BLaER1 treated with 17β-estradiol and CSF1 and Interleukin-3, amounts not matched to agents 10 nM and 100 nM (cell line): ENCODE measurements around the gene SHISAL1.

Experiments used
- H3K27ac ChIP-seq, 11 experiments: shearing (Covaris generic); formaldehyde crosslinking; 2 replicates each; pipeline ENCODE4 v1.8.1; 2022
- H3K27me3 ChIP-seq, 11 experiments: shearing (Covaris generic); formaldehyde crosslinking; 2 replicates each; pipeline ENCODE4 v1.8.1; 2022
- H3K36me3 ChIP-seq, 11 experiments: shearing (Covaris generic); formaldehyde crosslinking; 2 replicates each; pipeline ENCODE4 v1.8.1; 2022
- H3K4me1 ChIP-seq, 10 experiments: shearing (Covaris generic); formaldehyde crosslinking; 2 replicates each; pipeline ENCODE4 v1.8.1; 2022
- H3K4me2 ChIP-seq, 11 experiments: shearing (Covaris generic); formaldehyde crosslinking; 2 replicates each; pipeline ENCODE4 v1.8.1; 2022
- H3K4me3 ChIP-seq, 10 experiments: shearing (Covaris generic); formaldehyde crosslinking; 2 replicates each; pipeline ENCODE4 v1.8.1; 2022
- H3K9ac ChIP-seq, 11 experiments: shearing (Covaris generic); formaldehyde crosslinking; 2 replicates each; pipeline ENCODE4 v1.8.1; 2022
- H3K9me3 ChIP-seq, 11 experiments: shearing (Covaris generic); formaldehyde crosslinking; replicated peaks in 1 of 11; 2 replicates each; pipeline ENCODE4 v1.8.1; 2022
- H4K20me1 ChIP-seq, 11 experiments: shearing (Covaris generic); formaldehyde crosslinking; 2 replicates each; pipeline ENCODE4 v1.8.1; 2022
- Cebpa-rat ChIP-seq, 11 experiments: shearing (Covaris generic); IDR thresholded peaks; 2 replicates each; pipeline ENCODE4 v1.8.1; 2022

The SHISAL1 gene

GRCh38 chr22:44312766-44313165 lies at the start of gene SHISAL1:
TSS of gene SHISAL1 (minus strand) at chr22:44312951. CDS start at chr22:44300945, 12,006 bp downstream.
- H3K4me3 ChIP-seq: no peak within 1 kb of the TSS
- H3K27ac ChIP-seq: no peak within 1 kb of the TSS
- H3K9ac ChIP-seq: no peak within 1 kb of the TSS
- peaks cover 0 to 34% (median 18%) of the 10 kb centered on the region in 10 experiments; a peak in 16 of 20 replicates for H3K4me1 ChIP-seq
- no peaks in the 10 kb centered on the region for H3K27me3 ChIP-seq
- H3K9me3 ChIP-seq: no peaks in the 10 kb centered on the region
- H3K36me3 ChIP-seq: no peaks in the 10 kb centered on the region
- TF ChIP-seq Cebpa-rat (IDR thresholded peaks at IDR 0.05): no peak
- no peak within 1 kb of the TSS for H3K4me2 ChIP-seq
- peaks cover 0 to 6% (median 0%) of the 10 kb centered on the region in 11 experiments; a peak in 4 of 22 replicates for H4K20me1 ChIP-seq

- Histone ChIP-seq H3K36me3 (no peaks in the 10 kb centered on the region), H3K4me1 (peaks cover 3 to 42% (median 29%) of the 10 kb centered on the region in 10 experiments; a peak in 18 of 20 replicates), H3K4me2 (no peak overlapping the region), H3K9ac (no peak overlapping the region), H3K9me3 (no peaks in the 10 kb centered on the region), H3K4me3 (no peak overlapping the region), H3K27me3 (no peaks in the 10 kb centered on the region), H3K27ac (no peak overlapping the region), H4K20me1 (no peaks in the 10 kb centered on the region; a peak in 2 of 22 replicates)
- no peak for TF ChIP-seq Cebpa-rat (IDR thresholded peaks at IDR 0.05)
Observed at GRCh38 chr22:44361391-44362126, 48.8 kb upstream of the SHISAL1 start.

DNA sequence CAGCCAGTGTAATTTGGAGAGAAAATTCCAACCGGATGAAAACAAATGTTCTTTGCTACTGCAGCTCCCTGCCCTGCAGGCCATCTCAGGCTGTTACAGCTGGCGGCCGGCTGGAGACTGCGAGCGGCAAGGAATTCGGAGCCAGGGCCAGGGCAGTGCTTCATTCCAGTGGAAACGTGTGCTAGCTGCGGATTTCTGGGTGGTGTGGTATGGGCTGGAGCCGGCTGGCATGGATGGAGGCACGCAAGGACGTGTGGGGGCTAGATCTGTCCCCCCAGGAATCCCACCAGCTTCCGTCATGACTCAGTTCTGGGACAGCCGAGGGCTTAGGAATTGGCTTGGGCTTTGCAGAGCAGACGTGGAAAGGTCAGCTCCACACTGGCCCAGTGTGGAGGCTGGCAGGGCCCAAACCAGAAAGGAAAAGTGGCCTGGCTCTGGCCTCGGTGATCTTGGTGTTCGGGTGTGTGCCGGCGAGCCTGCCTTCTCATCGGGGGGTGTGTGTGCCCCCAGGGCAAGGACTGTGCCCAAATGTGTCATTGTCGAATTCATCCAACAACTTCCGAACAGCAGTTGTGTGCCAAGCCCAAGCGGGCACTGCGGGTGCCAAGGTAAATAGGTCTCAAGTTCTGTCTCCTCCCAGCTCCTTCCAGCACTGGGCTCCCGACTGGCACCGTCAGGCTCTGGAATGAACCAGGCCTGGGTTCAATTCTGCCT lies 48.1 kb upstream of the SHISAL1 start:
- no peak overlapping the region for H3K4me2 ChIP-seq
- H3K4me3 ChIP-seq: no peak overlapping the region
- no peaks in the 10 kb centered on the region for H3K9me3 ChIP-seq
- H3K36me3 ChIP-seq: no peaks in the 10 kb centered on the region
- H3K27ac ChIP-seq: no peak overlapping the region
- peaks cover 0 to 34% (median 23%) of the 10 kb centered on the region in 10 experiments; a peak in 17 of 20 replicates for H3K4me1 ChIP-seq
- no peaks in the 10 kb centered on the region; a peak in 1 of 22 replicates for H4K20me1 ChIP-seq
- no peaks in the 10 kb centered on the region for H3K27me3 ChIP-seq
- no peak for TF ChIP-seq Cebpa-rat (IDR thresholded peaks at IDR 0.05)
- no peak overlapping the region for H3K9ac ChIP-seq

DNA sequence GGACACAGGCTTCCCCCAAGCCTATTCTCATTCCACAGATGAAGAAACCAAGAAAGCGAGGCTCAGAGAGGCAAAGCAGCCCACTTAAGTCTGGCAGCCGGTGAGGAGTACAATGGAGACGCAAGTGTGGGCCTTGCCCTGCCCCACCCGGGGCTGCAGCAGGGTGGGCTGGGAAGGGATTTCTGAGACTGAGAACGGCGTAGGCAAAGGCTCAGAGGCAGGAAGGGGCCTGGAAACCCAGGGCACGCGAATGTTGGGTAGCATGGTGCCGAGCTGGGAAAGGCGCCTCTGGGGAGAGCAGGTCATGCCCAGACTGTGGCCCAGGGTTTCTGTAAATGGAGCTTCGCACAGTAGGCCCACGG lies 47.5 kb upstream of the SHISAL1 start:
- TF ChIP-seq Cebpa-rat (IDR thresholded peaks at IDR 0.05): no peak
- H3K27ac ChIP-seq: no peak overlapping the region
- no peak overlapping the region for H3K9ac ChIP-seq
- no peak overlapping the region for H3K4me3 ChIP-seq
- peaks cover 0 to 39% (median 27%) of the 10 kb centered on the region in 10 experiments; a peak in 17 of 20 replicates for H3K4me1 ChIP-seq
- H3K9me3 ChIP-seq: no peaks in the 10 kb centered on the region
- no peaks in the 10 kb centered on the region for H3K36me3 ChIP-seq
- H3K27me3 ChIP-seq: no peaks in the 10 kb centered on the region
- H4K20me1 ChIP-seq: no peaks in the 10 kb centered on the region; a peak in 1 of 22 replicates
- no peak overlapping the region for H3K4me2 ChIP-seq

- TF ChIP-seq Cebpa-rat (IDR thresholded peaks at IDR 0.05): no peak
- Histone ChIP-seq H3K4me2 (0 out of 22 replicates have a peak overlapping the region, but pooled peaks of 1 of the 11 experiments have one; percentile 17), H3K27ac (no peak overlapping the region), H3K27me3 (no peaks in the 10 kb centered on the region), H3K9me3 (no peaks in the 10 kb centered on the region), H3K9ac (no peak overlapping the region), H3K4me3 (no peak overlapping the region), H3K4me1 (peaks cover 0 to 41% (median 29%) of the 10 kb centered on the region in 10 experiments; a peak in 17 of 20 replicates), H3K36me3 (no peaks in the 10 kb centered on the region), H4K20me1 (no peaks in the 10 kb centered on the region; a peak in 1 of 22 replicates)
Observed at GRCh38 chr22:44359496-44360110, 46.9 kb upstream of the SHISAL1 start.

DNA sequence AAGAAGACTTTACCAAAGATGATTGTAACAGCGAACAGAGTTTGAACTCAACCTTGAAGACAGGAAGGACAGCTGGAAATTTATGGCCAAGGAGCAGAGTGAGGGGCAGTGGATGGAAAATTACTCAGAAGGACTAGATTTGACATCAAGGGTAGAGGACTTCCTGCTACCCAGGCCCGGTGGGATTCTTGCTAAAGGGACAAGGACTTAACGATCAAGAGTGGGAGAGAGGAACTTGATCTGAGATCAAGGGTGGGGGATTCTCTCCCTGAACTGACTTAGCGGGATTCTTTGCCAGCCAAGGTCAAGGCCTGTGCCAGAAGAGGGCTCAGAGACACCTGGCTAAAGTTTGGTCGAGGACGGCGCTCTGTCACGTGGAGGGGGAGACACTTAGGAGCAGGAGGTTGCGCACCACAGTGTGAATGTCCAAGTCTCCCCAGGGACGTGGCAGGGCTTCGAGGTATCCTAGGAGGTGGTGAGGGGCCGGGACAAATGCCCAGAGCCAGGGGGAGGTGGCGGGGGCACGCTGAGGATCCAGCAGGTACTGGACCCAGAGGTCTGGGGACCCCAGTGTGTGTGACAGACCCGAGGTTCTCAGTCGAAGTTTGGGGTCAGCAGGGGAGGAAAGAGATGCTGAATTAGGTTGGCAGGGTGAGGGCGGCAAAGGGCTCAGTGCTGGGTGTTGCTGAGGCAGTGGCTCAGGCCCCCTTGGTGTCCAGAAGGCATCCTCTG lies 46.1 kb upstream of the SHISAL1 start:
- Histone ChIP-seq H3K9ac (no peak overlapping the region), H3K36me3 (no peaks in the 10 kb centered on the region), H4K20me1 (no peaks in the 10 kb centered on the region; a peak in 1 of 22 replicates), H3K4me2 (peak overlapping the region in 5 of 11 experiments; percentile 9 to 34 (median 27); a peak in 7 of 22 replicates), H3K4me3 (no peak overlapping the region), H3K27me3 (no peaks in the 10 kb centered on the region), H3K4me1 (peaks cover 0 to 34% (median 24%) of the 10 kb centered on the region in 10 experiments; a peak in 17 of 20 replicates), H3K27ac (no peak overlapping the region), H3K9me3 (no peaks in the 10 kb centered on the region)
- TF ChIP-seq Cebpa-rat (IDR thresholded peaks at IDR 0.05): no peak

DNA sequence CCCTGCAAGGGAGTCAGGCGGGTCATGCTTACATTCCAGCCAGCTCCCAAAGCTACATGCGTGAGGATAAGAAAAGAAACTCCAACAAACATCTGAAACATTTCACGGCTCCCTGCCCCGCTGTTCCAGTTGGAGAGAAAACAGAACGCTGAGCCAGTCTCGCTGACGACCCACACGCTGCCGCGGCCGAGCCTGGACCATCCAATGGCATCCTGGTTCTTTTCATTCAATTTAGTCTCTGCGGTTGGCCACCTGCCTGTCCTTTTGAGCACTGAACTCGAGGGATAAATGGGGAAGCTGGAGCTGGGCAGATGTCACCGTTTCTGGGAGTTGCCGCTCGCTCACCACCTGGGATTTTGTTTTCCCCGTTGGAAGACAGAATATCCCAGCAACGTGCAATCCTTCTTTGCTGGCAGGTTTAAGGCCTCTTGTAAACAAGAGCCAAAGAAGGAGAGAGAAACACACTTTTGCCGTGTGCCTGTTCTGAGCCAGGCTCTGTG lies 45.3 kb upstream of the SHISAL1 start:
- Histone ChIP-seq H3K27ac (no peak overlapping the region), H4K20me1 (no peaks in the 10 kb centered on the region; a peak in 1 of 22 replicates), H3K4me3 (no peak overlapping the region), H3K4me2 (peak overlapping the region in 2 of 11 experiments; percentile 27 to 34; a peak in 3 of 22 replicates), H3K27me3 (no peaks in the 10 kb centered on the region), H3K9ac (no peak overlapping the region), H3K4me1 (peaks cover 2 to 29% (median 16%) of the 10 kb centered on the region in 10 experiments; a peak in 18 of 20 replicates), H3K36me3 (no peaks in the 10 kb centered on the region), H3K9me3 (no peaks in the 10 kb centered on the region)
- TF ChIP-seq Cebpa-rat (IDR thresholded peaks at IDR 0.05): no peak

DNA sequence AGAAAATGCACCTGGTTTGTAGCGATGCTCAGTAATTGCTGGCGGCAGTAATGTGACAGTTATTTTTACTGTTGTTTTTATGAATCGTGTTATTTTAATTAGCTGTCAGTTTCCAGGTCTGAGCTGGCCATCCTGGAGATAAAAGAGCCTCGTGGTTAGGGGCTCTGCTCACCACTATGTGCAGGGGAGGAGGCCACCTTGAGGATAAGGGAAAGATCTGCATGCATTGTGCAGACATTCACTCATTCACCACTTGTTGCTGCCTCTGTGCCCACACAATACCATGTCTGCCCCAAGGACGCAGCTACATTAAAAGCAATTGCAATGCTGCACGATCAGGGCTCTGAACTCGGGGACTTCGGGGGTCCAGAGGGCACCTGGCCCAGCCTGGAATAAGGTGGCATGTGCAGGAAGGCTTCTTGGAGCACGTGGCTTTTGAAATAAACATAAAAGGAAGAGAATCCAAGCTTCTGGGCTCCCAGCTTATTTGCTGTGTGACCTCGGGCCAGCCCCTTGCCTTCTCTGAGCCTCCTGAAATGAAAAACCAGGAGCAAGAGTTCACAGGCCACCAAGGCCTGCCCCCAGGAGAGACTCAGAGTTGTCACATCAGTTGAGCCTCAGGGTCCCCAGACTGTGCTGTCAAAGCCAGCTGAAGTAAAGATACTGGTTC lies 44.7 kb upstream of the SHISAL1 start:
- peaks cover 7 to 27% (median 14%) of the 10 kb centered on the region in 10 experiments; a peak in 18 of 20 replicates for H3K4me1 ChIP-seq
- H3K27me3 ChIP-seq: no peaks in the 10 kb centered on the region
- no peaks in the 10 kb centered on the region for H3K36me3 ChIP-seq
- H3K9ac ChIP-seq: no peak overlapping the region
- H3K4me3 ChIP-seq: no peak overlapping the region
- H3K27ac ChIP-seq: no peak overlapping the region
- TF ChIP-seq Cebpa-rat (IDR thresholded peaks at IDR 0.05): no peak
- H3K4me2 ChIP-seq: no peak overlapping the region
- no peaks in the 10 kb centered on the region; a peak in 1 of 22 replicates for H4K20me1 ChIP-seq
- H3K9me3 ChIP-seq: no peaks in the 10 kb centered on the region
